EH (cell line): Measurements from ENCODE around the gene SMIM29.

Experiments
- DNase-seq: peaks from one replicate; pipeline ENCODE4 v3.0.0-alpha.2; 2015; ENCODE audit warnings: low read depth

The SMIM29 gene

GRCh38 chr6:34240329-34241248, 8.2 kb downstream of the SMIM29 start:
- no peak for DNase-seq

- no peak for DNase-seq
Observed at GRCh38 chr6:34239893-34240292, 8.9 kb downstream of the SMIM29 start.

- DNase-seq: no peak
Observed at GRCh38 chr6:34239500-34239825, 9.3 kb downstream of the SMIM29 start.

- DNase-seq: peak; percentile 26
Observed at GRCh38 chr6:34238585-34239499, 10.0 kb downstream of the SMIM29 start.

- DNase-seq: peak; percentile 43
Observed at GRCh38 chr6:34237722-34238584, 10.9 kb downstream of the SMIM29 start.

GRCh38 chr6:34237316-34237721, 11.5 kb downstream of the SMIM29 start:
- no peak for DNase-seq

GRCh38 chr6:34236443-34237315, 12.1 kb downstream of the SMIM29 start, which contains the start of gene HMGA1:
Gene HMGA1 (plus strand): TSS chr6:34236873. CDS start chr6:34240781, 3,908 bp downstream.
- peak; percentile 90 for DNase-seq

GRCh38 chr6:34236131-34236442, 12.7 kb downstream of the SMIM29 start:
- no peak for DNase-seq

GRCh38 chr6:34235307-34236130, 13.3 kb downstream of the SMIM29 start:
- DNase-seq: peak; percentile 89

- DNase-seq: no peak
Observed at GRCh38 chr6:34234667-34235306, 14.0 kb downstream of the SMIM29 start.

GRCh38 chr6:34233867-34234266, 14.9 kb downstream of the SMIM29 start:
- no peak for DNase-seq

GRCh38 chr6:34232901-34233300, 15.9 kb downstream of the SMIM29 start:
- DNase-seq: no peak

GRCh38 chr6:34231566-34232336, 17.1 kb downstream of the SMIM29 start:
- DNase-seq: no peak

- DNase-seq: peak; percentile 29
Observed at GRCh38 chr6:34230653-34231371, 18.0 kb downstream of the SMIM29 start.

- no peak for DNase-seq
Observed at GRCh38 chr6:34229877-34230276, 18.9 kb downstream of the SMIM29 start.

GRCh38 chr6:34227761-34228421, 20.9 kb downstream of the SMIM29 start:
- DNase-seq: no peak

GRCh38 chr6:34226731-34227586, 21.8 kb downstream of the SMIM29 start:
- no peak for DNase-seq
